ENCODE measurements around the gene MBOAT1. TPM values are rescaled to one million over a fixed set of nuclear protein-coding genes. Genes with fewer than 3 reads are reported as not detected.

MBOAT1 gene
- polyA plus RNA-seq, 1 donor from 2014 or later = not detected

DNA sequence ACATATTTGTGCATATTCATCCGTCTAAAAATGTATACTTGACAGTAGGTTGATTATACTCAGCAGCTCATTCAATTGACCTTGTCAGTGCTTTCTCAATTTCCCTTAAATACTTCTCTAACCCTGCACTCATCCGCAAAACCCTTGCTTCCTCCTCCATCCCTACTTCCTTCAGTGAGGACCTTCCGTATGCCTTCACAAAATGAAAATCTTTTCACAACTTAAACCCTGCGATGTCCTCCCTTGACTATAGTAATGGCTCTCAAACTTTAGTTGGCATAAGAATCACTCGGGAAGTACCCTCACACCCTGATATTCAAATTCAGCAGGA, 5.2 kb downstream of the MBOAT1 start:
- H3K9me3 ChIP-seq (ENCODE audit: low read length) = no peaks in the 10 kb centered on the region
- H3K36me3 ChIP-seq (ENCODE audit: insufficient read depth, low read length) = no peaks in the 10 kb centered on the region
- no peaks in the 10 kb centered on the region for H4K20me1 ChIP-seq (ENCODE audit: insufficient read depth)
- H3K4me3 ChIP-seq (ENCODE audit: low read length) = no peak overlapping the region
- no peaks in the 10 kb centered on the region for H3K79me2 ChIP-seq (replicated peaks; ENCODE audit: insufficient read depth, low read length)
- H3K27ac ChIP-seq (ENCODE audit: low read length) = no peak overlapping the region
- no peak overlapping the region for H3K4me2 ChIP-seq (ENCODE audit: low read length)
- H3K9ac ChIP-seq (ENCODE audit: low read length) = no peak overlapping the region
- H3K27me3 ChIP-seq (ENCODE audit: insufficient read depth, low read depth, low read length) = peaks cover 21% of the 10 kb centered on the region
- no peak for TF ChIP-seq POLR2AphosphoS5 (IDR thresholded peaks at IDR 0.05)
- TF ChIP-seq MXI1 (conservative IDR thresholded peaks at IDR 0.05; ENCODE audit: poor library complexity, severe bottlenecking) = no peak
- TF ChIP-seq RAD21 (conservative IDR thresholded peaks at IDR 0.05) = no peak
- TF ChIP-seq EZH2 (IDR thresholded peaks at IDR 0.05; ENCODE audit: borderline replicate concordance, insufficient read depth, low read length, poor library complexity, severe bottlenecking) = no peak
- no peak for TF ChIP-seq TAF1 (IDR thresholded peaks at IDR 0.05; ENCODE audit: low read depth)
- no peak for TF ChIP-seq SMC3 (conservative IDR thresholded peaks at IDR 0.05; ENCODE audit: poor library complexity)
- TF ChIP-seq, protein P1, sequence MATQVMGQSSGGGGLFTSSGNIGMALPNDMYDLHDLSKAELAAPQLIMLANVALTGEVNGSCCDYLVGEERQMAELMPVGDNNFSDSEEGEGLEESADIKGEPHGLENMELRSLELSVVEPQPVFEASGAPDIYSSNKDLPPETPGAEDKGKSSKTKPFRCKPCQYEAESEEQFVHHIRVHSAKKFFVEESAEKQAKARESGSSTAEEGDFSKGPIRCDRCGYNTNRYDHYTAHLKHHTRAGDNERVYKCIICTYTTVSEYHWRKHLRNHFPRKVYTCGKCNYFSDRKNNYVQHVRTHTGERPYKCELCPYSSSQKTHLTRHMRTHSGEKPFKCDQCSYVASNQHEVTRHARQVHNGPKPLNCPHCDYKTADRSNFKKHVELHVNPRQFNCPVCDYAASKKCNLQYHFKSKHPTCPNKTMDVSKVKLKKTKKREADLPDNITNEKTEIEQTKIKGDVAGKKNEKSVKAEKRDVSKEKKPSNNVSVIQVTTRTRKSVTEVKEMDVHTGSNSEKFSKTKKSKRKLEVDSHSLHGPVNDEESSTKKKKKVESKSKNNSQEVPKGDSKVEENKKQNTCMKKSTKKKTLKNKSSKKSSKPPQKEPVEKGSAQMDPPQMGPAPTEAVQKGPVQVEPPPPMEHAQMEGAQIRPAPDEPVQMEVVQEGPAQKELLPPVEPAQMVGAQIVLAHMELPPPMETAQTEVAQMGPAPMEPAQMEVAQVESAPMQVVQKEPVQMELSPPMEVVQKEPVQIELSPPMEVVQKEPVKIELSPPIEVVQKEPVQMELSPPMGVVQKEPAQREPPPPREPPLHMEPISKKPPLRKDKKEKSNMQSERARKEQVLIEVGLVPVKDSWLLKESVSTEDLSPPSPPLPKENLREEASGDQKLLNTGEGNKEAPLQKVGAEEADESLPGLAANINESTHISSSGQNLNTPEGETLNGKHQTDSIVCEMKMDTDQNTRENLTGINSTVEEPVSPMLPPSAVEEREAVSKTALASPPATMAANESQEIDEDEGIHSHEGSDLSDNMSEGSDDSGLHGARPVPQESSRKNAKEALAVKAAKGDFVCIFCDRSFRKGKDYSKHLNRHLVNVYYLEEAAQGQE (IDR thresholded peaks at IDR 0.05; ENCODE audit: borderline replicate concordance) = no peak
- TF ChIP-seq, protein P2, sequence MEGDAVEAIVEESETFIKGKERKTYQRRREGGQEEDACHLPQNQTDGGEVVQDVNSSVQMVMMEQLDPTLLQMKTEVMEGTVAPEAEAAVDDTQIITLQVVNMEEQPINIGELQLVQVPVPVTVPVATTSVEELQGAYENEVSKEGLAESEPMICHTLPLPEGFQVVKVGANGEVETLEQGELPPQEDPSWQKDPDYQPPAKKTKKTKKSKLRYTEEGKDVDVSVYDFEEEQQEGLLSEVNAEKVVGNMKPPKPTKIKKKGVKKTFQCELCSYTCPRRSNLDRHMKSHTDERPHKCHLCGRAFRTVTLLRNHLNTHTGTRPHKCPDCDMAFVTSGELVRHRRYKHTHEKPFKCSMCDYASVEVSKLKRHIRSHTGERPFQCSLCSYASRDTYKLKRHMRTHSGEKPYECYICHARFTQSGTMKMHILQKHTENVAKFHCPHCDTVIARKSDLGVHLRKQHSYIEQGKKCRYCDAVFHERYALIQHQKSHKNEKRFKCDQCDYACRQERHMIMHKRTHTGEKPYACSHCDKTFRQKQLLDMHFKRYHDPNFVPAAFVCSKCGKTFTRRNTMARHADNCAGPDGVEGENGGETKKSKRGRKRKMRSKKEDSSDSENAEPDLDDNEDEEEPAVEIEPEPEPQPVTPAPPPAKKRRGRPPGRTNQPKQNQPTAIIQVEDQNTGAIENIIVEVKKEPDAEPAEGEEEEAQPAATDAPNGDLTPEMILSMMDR (IDR thresholded peaks at IDR 0.05; ENCODE audit: poor library complexity, severe bottlenecking) = no peak
- no peak for TF ChIP-seq EP300 (conservative IDR thresholded peaks at IDR 0.05; ENCODE audit: poor library complexity, severe bottlenecking)
- no peak overlapping the region for H2AFZ ChIP-seq (ENCODE audit: low read depth, low read length)
- no peaks in the 10 kb centered on the region for H3F3A ChIP-seq (ENCODE audit: insufficient read depth, low read length, poor library complexity, severe bottlenecking)
- no peaks in the 10 kb centered on the region for H3K9me2 ChIP-seq (ENCODE audit: insufficient read depth, low read length)

DNA sequence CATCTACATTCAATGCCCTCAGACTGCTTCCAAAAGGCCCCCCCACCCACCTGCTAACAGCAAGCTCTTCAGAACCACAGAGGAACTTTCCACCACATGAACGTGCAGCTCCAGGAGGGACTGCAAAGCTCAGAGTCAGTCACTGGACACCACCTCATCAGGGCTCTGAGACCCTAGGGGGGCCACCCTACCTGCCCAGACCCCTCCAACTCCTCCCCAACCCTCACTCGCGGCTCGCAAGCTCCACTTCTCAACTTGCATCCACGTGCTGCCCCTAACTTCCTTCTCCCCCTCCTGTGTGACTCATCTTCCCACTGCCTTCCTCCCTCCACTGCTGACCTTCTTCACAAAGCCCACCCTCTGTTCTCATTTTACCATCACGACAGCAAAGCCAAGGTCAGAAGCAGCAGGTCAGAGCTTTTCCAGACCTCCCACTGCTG, 6.5 kb downstream of the MBOAT1 start:
- Histone ChIP-seq H4K20me1 (ENCODE audit: insufficient read depth) (no peaks in the 10 kb centered on the region), H2AFZ (ENCODE audit: low read depth, low read length) (no peak overlapping the region), H3K9me2 (ENCODE audit: insufficient read depth, low read length) (no peaks in the 10 kb centered on the region), H3K9ac (ENCODE audit: low read length) (no peak overlapping the region), H3K36me3 (ENCODE audit: insufficient read depth, low read length) (no peaks in the 10 kb centered on the region), H3K27me3 (ENCODE audit: insufficient read depth, low read depth, low read length) (peaks cover 7% of the 10 kb centered on the region), H3F3A (ENCODE audit: insufficient read depth, low read length, poor library complexity, severe bottlenecking) (no peaks in the 10 kb centered on the region), H3K4me2 (ENCODE audit: low read length) (no peak overlapping the region), H3K79me2 (replicated peaks; ENCODE audit: insufficient read depth, low read length) (no peaks in the 10 kb centered on the region), H3K27ac (ENCODE audit: low read length) (no peak overlapping the region), H3K4me3 (ENCODE audit: low read length) (no peak overlapping the region), H3K9me3 (ENCODE audit: low read length) (no peaks in the 10 kb centered on the region)
- TF ChIP-seq MXI1 (conservative IDR thresholded peaks at IDR 0.05; ENCODE audit: poor library complexity, severe bottlenecking) (no peak), SMC3 (conservative IDR thresholded peaks at IDR 0.05; ENCODE audit: poor library complexity) (no peak), EP300 (conservative IDR thresholded peaks at IDR 0.05; ENCODE audit: poor library complexity, severe bottlenecking) (no peak), EZH2 (IDR thresholded peaks at IDR 0.05; ENCODE audit: borderline replicate concordance, insufficient read depth, low read length, poor library complexity, severe bottlenecking) (no peak), RAD21 (conservative IDR thresholded peaks at IDR 0.05) (no peak), TAF1 (IDR thresholded peaks at IDR 0.05; ENCODE audit: low read depth) (no peak), POLR2AphosphoS5 (IDR thresholded peaks at IDR 0.05) (no peak)
- TF ChIP-seq, protein P2 (IDR thresholded peaks at IDR 0.05; ENCODE audit: poor library complexity, severe bottlenecking) = no peak
- TF ChIP-seq, protein P1 (IDR thresholded peaks at IDR 0.05; ENCODE audit: borderline replicate concordance) = no peak
